UCSD-AML1 (cell line): ENCODE data around the gene UNC5A.

Source experiments
- DNase-seq: peaks from one replicate; lab custom pipeline; 2025; ENCODE audit not compliant: unreplicated experiment; lab: John Stamatoyannopoulos, UW

The UNC5A gene

DNA sequence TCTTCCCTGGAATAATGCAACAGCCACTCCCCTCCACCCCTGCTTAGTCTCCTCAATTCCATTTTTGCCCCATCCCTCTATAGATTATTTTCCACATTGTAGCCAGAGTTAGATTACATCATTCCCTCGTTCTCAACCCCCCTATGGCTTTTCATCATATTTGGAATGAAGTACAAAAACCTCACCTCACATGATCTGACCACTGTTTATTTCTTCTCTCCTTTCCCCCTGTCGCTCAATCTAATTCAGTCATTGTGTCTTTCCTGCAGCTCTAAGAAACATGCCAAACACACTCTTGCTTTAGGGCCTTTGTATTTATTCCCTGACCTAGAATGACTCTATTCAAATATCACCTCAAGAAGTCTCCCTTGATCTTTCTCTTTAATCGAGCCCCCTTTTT lies 111.4 kb downstream of the UNC5A start:
- DNase-seq: no peak

DNA sequence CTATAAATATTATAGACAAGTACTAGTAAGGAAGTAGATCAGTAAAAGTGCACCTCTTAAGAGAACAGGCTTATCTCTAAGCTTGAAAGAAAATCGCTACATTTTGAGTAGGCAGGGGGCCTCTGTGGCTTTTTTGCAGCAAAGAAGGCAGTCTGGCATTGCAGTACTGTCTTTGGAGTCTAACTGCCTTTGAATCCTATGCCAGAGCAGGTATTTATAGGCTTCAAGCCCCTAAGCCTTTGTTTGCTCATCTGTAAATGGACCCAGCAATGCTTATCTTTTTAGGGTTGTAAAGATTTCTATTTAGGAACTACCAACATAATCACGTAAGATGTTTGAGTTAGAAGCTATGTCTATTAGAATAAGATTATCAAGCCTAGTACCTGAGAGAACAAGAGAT lies 112.5 kb downstream of the UNC5A start:
- DNase-seq: no peak

DNA sequence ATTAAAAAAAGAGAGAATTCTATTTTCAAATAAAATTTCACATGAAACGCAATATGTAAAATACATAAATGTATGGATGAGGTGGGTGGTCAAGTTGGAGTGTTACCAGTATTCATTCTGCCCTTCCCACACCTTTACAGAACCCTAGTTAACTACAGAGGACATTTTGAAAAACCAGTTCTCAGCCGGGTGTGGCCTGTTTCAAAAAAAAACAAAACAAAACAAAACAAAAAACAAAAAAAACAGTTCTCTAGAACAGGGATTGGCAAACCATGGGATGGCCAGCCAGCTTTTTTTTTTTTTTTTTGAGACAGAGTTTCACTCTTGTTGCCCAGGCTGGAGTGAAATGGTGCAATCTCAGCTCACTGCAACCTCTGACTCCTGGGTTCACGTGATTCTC lies 117.2 kb downstream of the UNC5A start:
- DNase-seq: no peak

DNA sequence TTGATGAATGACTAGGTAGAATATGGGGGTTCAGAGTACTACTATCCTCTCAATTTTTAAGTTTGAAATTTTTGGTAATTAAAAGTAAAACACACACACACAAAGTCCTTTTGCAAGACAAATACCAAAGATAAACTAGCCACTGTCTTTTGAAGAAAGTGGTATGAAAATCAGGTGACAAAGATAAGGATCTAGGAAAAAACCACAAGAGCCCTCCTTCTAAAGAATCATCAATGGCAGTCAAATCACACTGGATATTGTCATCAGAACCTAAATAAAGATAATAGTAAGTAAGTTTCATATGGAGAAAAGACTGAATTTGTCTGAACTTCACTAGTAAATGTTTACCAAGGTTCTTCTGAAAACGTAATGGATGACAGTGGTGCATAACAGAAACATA lies 119.3 kb downstream of the UNC5A start:
- DNase-seq: no peak
